HG03103 (cell line): ENCODE measurements around the gene RBM15B.

Experiments
- ATAC-seq: cut with Tn5 transposase; IDR thresholded peaks from one replicate; pipeline ENCODE4 v1.9.1; 2021; ENCODE audit warnings: low read depth; ENCODE audit not compliant: unreplicated experiment

The RBM15B gene

GRCh38 chr3:51441282-51442030 lies 50.4 kb downstream of the RBM15B start:
- no peak for ATAC-seq

GRCh38 chr3:51445544-51446280 lies 54.6 kb downstream of the RBM15B start:
- ATAC-seq: no peak
